Neural cell (in vitro differentiated cells): ENCODE measurements around the gene C5. TPM values are rescaled to one million over a fixed set of nuclear protein-coding genes. Genes with fewer than 3 reads are reported as not detected.

Source experiments
- H2AFZ ChIP-seq: fragments of 200-600, 300-800 bp; sonication (generic), shearing (Covaris generic); 2 replicates; pipeline ENCODE4 v1.6.0; 2014; ENCODE audit warnings: low read depth, mild to moderate bottlenecking, antibody characterized with exemption, low read length, moderate library complexity
- H3F3A ChIP-seq: fragments of 200-600 bp; shearing (Covaris generic); 2 replicates; pipeline ENCODE4 v1.6.1; 2016; ENCODE audit warnings: mild to moderate bottlenecking, moderate library complexity, mixed read lengths, antibody characterized with exemption, low read length; ENCODE audit not compliant: insufficient read depth, poor library complexity, severe bottlenecking
- H3K27ac ChIP-seq: fragments of 200-600, 300-800 bp; sonication (generic), shearing (Covaris generic); 2 replicates; pipeline ENCODE4 v1.5.1; 2014; ENCODE audit warnings: mild to moderate bottlenecking, low read length, moderate library complexity
- H3K27me3 ChIP-seq: fragments of 300-800, 200-600 bp; sonication (generic), shearing (Covaris generic); 2 replicates; pipeline ENCODE4 v1.6.0; 2014; ENCODE audit warnings: mild to moderate bottlenecking, low read depth, low read length, moderate library complexity; ENCODE audit not compliant: insufficient read depth
- H3K36me3 ChIP-seq: fragments of 300-800, 200-600 bp; sonication (generic), shearing (Covaris generic); 2 replicates; pipeline ENCODE4 v1.5.1; 2014; ENCODE audit warnings: mild to moderate bottlenecking, antibody characterized with exemption, low read length, moderate library complexity; ENCODE audit not compliant: insufficient read depth
- H3K4me2 ChIP-seq: fragments of 300-800, 200-600 bp; sonication (generic), shearing (Covaris generic); 2 replicates; pipeline ENCODE4 v1.6.0; 2014; ENCODE audit warnings: mild to moderate bottlenecking, low read length
- H3K4me3 ChIP-seq: fragments of 300-800, 200-600 bp; sonication (generic), shearing (Covaris generic); 2 replicates; pipeline ENCODE4 v1.5.1; 2014; ENCODE audit warnings: mild to moderate bottlenecking, low read length, moderate library complexity
- H3K79me2 ChIP-seq: fragments of 200-600 bp; shearing (Covaris generic); replicated peaks from 2 replicates; pipeline ENCODE4 v1.6.0; 2014; ENCODE audit warnings: mild to moderate bottlenecking, low read length, moderate library complexity; ENCODE audit not compliant: insufficient read depth
- H3K9ac ChIP-seq: fragments of 300-800, 200-600 bp; sonication (generic), shearing (Covaris generic); 2 replicates; pipeline ENCODE4 v1.6.1; 2016; ENCODE audit warnings: mild to moderate bottlenecking, low read length, mixed read lengths
- H3K9me2 ChIP-seq: fragments of 200-600 bp; shearing (Covaris generic); 2 replicates; pipeline ENCODE4 v1.6.1; 2016; ENCODE audit warnings: mild to moderate bottlenecking, low read length, mixed read lengths; ENCODE audit not compliant: insufficient read depth
- H3K9me3 ChIP-seq: fragments of 200-600, 300-800 bp; sonication (generic), shearing (Covaris generic); 2 replicates; pipeline ENCODE4 v1.6.1; 2016; ENCODE audit warnings: mild to moderate bottlenecking, mixed run types, low read length, moderate library complexity, mixed read lengths
- H4K20me1 ChIP-seq: fragments of 200-600 bp; shearing (Covaris generic); 2 replicates; pipeline ENCODE4 v1.6.1; 2016; ENCODE audit warnings: mild to moderate bottlenecking, mixed run types; ENCODE audit not compliant: insufficient read depth
- CTCF ChIP-seq: fragments of 450-650 bp; IDR thresholded peaks from 2 replicates; pipeline ENCODE4 v1.5.1; 2014; ENCODE audit warnings: antibody characterized with exemption, mild to moderate bottlenecking, moderate library complexity; ENCODE audit not compliant: poor library complexity, severe bottlenecking
- EP300 ChIP-seq: fragments of 450-650 bp; conservative IDR thresholded peaks from 2 replicates; pipeline ENCODE4 v1.6.1; 2014; ENCODE audit warnings: antibody characterized with exemption, mild to moderate bottlenecking, moderate library complexity; ENCODE audit not compliant: poor library complexity, severe bottlenecking
- EZH2 ChIP-seq: fragments of 200-600, 300-800 bp; shearing (Covaris generic), sonication (generic); IDR thresholded peaks from 2 replicates; pipeline ENCODE4 v1.6.1; 2014; ENCODE audit warnings: antibody characterized with exemption, low read length, borderline replicate concordance, mild to moderate bottlenecking; ENCODE audit not compliant: insufficient read depth, poor library complexity, severe bottlenecking
- RAD21 ChIP-seq: fragments of 450-650 bp; conservative IDR thresholded peaks from 2 replicates; pipeline ENCODE4 v1.6.1; 2014; ENCODE audit warnings: antibody characterized with exemption, mild to moderate bottlenecking, moderate library complexity
- REST ChIP-seq: IDR thresholded peaks from 2 replicates; pipeline ENCODE4 v1.6.1; 2012; ENCODE audit warnings: borderline replicate concordance
- SMC3 ChIP-seq: fragments of 450-650 bp; conservative IDR thresholded peaks from 2 replicates; pipeline ENCODE4 v1.6.1; 2014; ENCODE audit warnings: antibody characterized with exemption, mild to moderate bottlenecking, moderate library complexity; ENCODE audit not compliant: poor library complexity
- polyA plus RNA-seq: library from polyadenylated mRNA; depleted of rRNA; stranded (reverse); fragments of >200 nt; gene quantifications from 2 replicates; pipeline ENCODE4 v1.2.3, GENCODE V29; 2014

Gene C5
- polyA plus RNA-seq, 1 donor from 2014 or later = 3.8 TPM

- no peaks in the 10 kb centered on the region for H3K9me3 ChIP-seq
- H2AFZ ChIP-seq = no peak overlapping the region
- H3K4me2 ChIP-seq = no peak overlapping the region
- H3K27me3 ChIP-seq = no peaks in the 10 kb centered on the region
- no peak overlapping the region for H3K27ac ChIP-seq
- no peaks in the 10 kb centered on the region for H3K36me3 ChIP-seq
- no peaks in the 10 kb centered on the region for H3K9me2 ChIP-seq
- H3K79me2 ChIP-seq = no peaks in the 10 kb centered on the region
- H4K20me1 ChIP-seq = no peaks in the 10 kb centered on the region
- TF ChIP-seq SMC3 = no peak
- H3K9ac ChIP-seq = no peak overlapping the region
- H3K4me3 ChIP-seq = no peak overlapping the region
- no peaks in the 10 kb centered on the region for H3F3A ChIP-seq
These were observed 114.7 kb downstream of the C5 start for GRCh38 chr9:120935383-120935857.

- Histone ChIP-seq H3K9ac (no peak overlapping the region), H2AFZ (no peak overlapping the region), H3K9me2 (no peaks in the 10 kb centered on the region), H3K4me2 (no peak overlapping the region), H3F3A (no peaks in the 10 kb centered on the region), H3K9me3 (no peaks in the 10 kb centered on the region), H3K27ac (no peak overlapping the region), H4K20me1 (no peaks in the 10 kb centered on the region), H3K79me2 (no peaks in the 10 kb centered on the region), H3K4me3 (no peak overlapping the region), H3K27me3 (peaks cover 5% of the 10 kb centered on the region), H3K36me3 (no peaks in the 10 kb centered on the region)
- TF ChIP-seq SMC3 = no peak
- no peak for TF ChIP-seq CTCF
- TF ChIP-seq RAD21 = no peak
- TF ChIP-seq EP300 = no peak
- no peak for TF ChIP-seq EZH2
These were observed 115.8 kb downstream of the C5 start for GRCh38 chr9:120934281-120934680.

GRCh38 chr9:120933310-120934055 is 116.6 kb downstream of the C5 start:
- H3K9ac ChIP-seq = no peak overlapping the region
- no peak overlapping the region for H3K4me3 ChIP-seq
- no peaks in the 10 kb centered on the region for H3K9me3 ChIP-seq
- TF ChIP-seq RAD21 (no peak), REST (no peak)
- H3K4me2 ChIP-seq = no peak overlapping the region
- H3K27ac ChIP-seq = no peak overlapping the region
- H3K27me3 ChIP-seq = peaks cover 11% of the 10 kb centered on the region
- H3K9me2 ChIP-seq = no peaks in the 10 kb centered on the region
- no peaks in the 10 kb centered on the region for H3F3A ChIP-seq
- H3K79me2 ChIP-seq = no peaks in the 10 kb centered on the region
- no peaks in the 10 kb centered on the region for H4K20me1 ChIP-seq
- no peak overlapping the region for H2AFZ ChIP-seq
- H3K36me3 ChIP-seq = no peaks in the 10 kb centered on the region
